GM12878 (cell line): ENCODE data around the gene CCDC24. TPM values are rescaled to one million over a fixed set of nuclear protein-coding genes. Genes with fewer than 3 reads are reported as not detected.

Source experiments
- ATAC-seq: fragments of 200-7000 bp; cut with Tn5 transposase; 3 replicates; pipeline ENCODE4 v1.9.1; 2020; ENCODE audit warnings: mild to moderate bottlenecking, moderate library complexity
- BruUV-seq: library from RNA; stranded (reverse); fragments of 400-500 nt; replicated peaks from 2 replicates; lab custom pipeline; 2021; lab: Mats Ljungman, UMichigan
- CTCF ChIA-PET: fragments of 300-600 bp; sonication (Branson Sonifier 250); formaldehyde crosslinking; extraction: SDS; loops from one replicate; lab custom pipeline; 2021; ENCODE audit warnings: inconsistent platforms; lab: Yijun Ruan, JAX
- POLR2A ChIA-PET: fragments of 350-600 bp; formaldehyde crosslinking; extraction: SDS; loops from one replicate; lab custom pipeline; 2021; ENCODE audit warnings: inconsistent platforms; lab: Charles Lee
- RAD21 ChIA-PET: fragments of 300-600 bp; sonication (Branson Sonifier 250); formaldehyde crosslinking; loops from one replicate; lab custom pipeline; 2023; ENCODE audit warnings: antibody characterized with exemption; ENCODE audit not compliant: unreplicated experiment; lab: Charles Lee
- SMC1A ChIA-PET: fragments of 300-600 bp; sonication (Branson Sonifier 250); formaldehyde crosslinking; loops from one replicate; lab custom pipeline; 2023; ENCODE audit not compliant: unreplicated experiment, uncharacterized antibody; lab: Charles Lee
- DNase-seq: peaks from one replicate; pipeline ENCODE4 v3.0.0-alpha.2; 2011; ENCODE audit warnings: low read depth, low spot score
- FAIRE-seq: peaks from 3 replicates; lab custom pipeline; 2011; peaks lifted over from hg19 to GRCh38; lab: Jason Lieb, UNC
- H2AFZ ChIP-seq: 2 replicates; pipeline ENCODE4 v1.6.0; 2011; ENCODE audit warnings: low read depth, low read length, control low read depth; ENCODE audit not compliant: control insufficient read depth
- H3K27ac ChIP-seq: 2 replicates; pipeline ENCODE4 v1.5.1; 2011; ENCODE audit warnings: control low read depth; ENCODE audit not compliant: control insufficient read depth, insufficient read depth
- H3K27me3 ChIP-seq, 2 experiments: replicated peaks in 1 of 2; 2 replicates each; pipeline versions ENCODE4 v1.6.0 to v1.6.1; 2011; ENCODE audit warnings: low read length in 1 of 2; ENCODE audit not compliant: control insufficient read depth in 2 of 2, insufficient read depth in 2 of 2
- H3K36me3 ChIP-seq, 2 experiments: 2 replicates each; pipeline ENCODE4 v1.5.1; 2011; ENCODE audit warnings: low read length in 1 of 2; ENCODE audit not compliant: control insufficient read depth in 2 of 2, insufficient read depth in 2 of 2
- H3K4me1 ChIP-seq: 2 replicates; pipeline ENCODE4 v1.6.1; 2011; ENCODE audit warnings: mild to moderate bottlenecking, low read length, moderate library complexity, mixed read lengths; ENCODE audit not compliant: control insufficient read depth, insufficient read depth
- H3K4me2 ChIP-seq: 2 replicates; pipeline ENCODE4 v1.6.0; 2011; ENCODE audit warnings: control low read depth; ENCODE audit not compliant: control insufficient read depth, insufficient read depth
- H3K4me3 ChIP-seq: fragments of 200-600 bp; sonication (generic); 2 replicates; pipeline ENCODE4 v1.5.1; 2016
- H3K79me2 ChIP-seq: 2 replicates; pipeline ENCODE4 v1.6.0; 2011; ENCODE audit warnings: low read length; ENCODE audit not compliant: control insufficient read depth, insufficient read depth
- H3K9ac ChIP-seq: 2 replicates; pipeline ENCODE4 v1.8.0; 2011; ENCODE audit warnings: low read length, control low read depth, mixed read lengths; ENCODE audit not compliant: control insufficient read depth, insufficient read depth
- H3K9me3 ChIP-seq: replicated peaks from 3 replicates; pipeline ENCODE4 v1.5.1; 2011; ENCODE audit warnings: mild to moderate bottlenecking, low read length; ENCODE audit not compliant: control insufficient read depth, insufficient read depth
- H4K20me1 ChIP-seq: 2 replicates; pipeline ENCODE4 v1.6.0; 2011; ENCODE audit not compliant: control insufficient read depth, insufficient read depth
- BACH1 ChIP-seq: fragments of 450-650 bp; IDR thresholded peaks from 2 replicates; pipeline ENCODE4 v1.6.1; 2017; ENCODE audit warnings: mild to moderate bottlenecking, borderline replicate concordance
- CHD4 ChIP-seq: fragments of 200-600 bp; sonication (generic); IDR thresholded peaks from 2 replicates; pipeline ENCODE4 v1.6.1; 2016; ENCODE audit warnings: mild to moderate bottlenecking
- EZH2 ChIP-seq: IDR thresholded peaks from 2 replicates; pipeline ENCODE4 v1.6.1; 2012; ENCODE audit warnings: low read depth, mild to moderate bottlenecking, control low read depth, inconsistent platforms, low read length, borderline replicate concordance; ENCODE audit not compliant: control insufficient read depth
- HDAC6 ChIP-seq: fragments of 200-600 bp; sonication (generic); IDR thresholded peaks from one replicate; pipeline ENCODE4 v1.8.0; 2017; ENCODE audit warnings: antibody characterized with exemption; ENCODE audit not compliant: unreplicated experiment
- JUND ChIP-seq: IDR thresholded peaks from 2 replicates; pipeline ENCODE4 v1.6.1; 2012; ENCODE audit warnings: low read depth, mild to moderate bottlenecking, low read length, improper control_type of control experiment, moderate library complexity
- KDM1A ChIP-seq: fragments of 200-600 bp; sonication (generic); IDR thresholded peaks from 2 replicates; pipeline ENCODE4 v1.6.1; 2016; ENCODE audit warnings: borderline replicate concordance
- MXI1 ChIP-seq: fragments of 150-350 bp; IDR thresholded peaks from 2 replicates; pipeline ENCODE4 v1.6.1; 2011; ENCODE audit warnings: low read depth, mild to moderate bottlenecking, inconsistent platforms, low read length, improper control_type of control experiment
- RAD51 ChIP-seq: fragments of 450-650 bp; IDR thresholded peaks from 2 replicates; pipeline ENCODE4 v1.6.1; 2016; ENCODE audit warnings: moderate library complexity, mild to moderate bottlenecking, inconsistent platforms
- SIX5 ChIP-seq: IDR thresholded peaks from 2 replicates; pipeline ENCODE4 v1.6.1; 2011; ENCODE audit warnings: mild to moderate bottlenecking, low read depth, low read length, moderate library complexity; ENCODE audit not compliant: severe bottlenecking
- TCF7 ChIP-seq: IDR thresholded peaks from 2 replicates; pipeline ENCODE4 v1.6.1; 2014; ENCODE audit warnings: antibody characterized with exemption, borderline replicate concordance
- WGBS: methylation state at CpG from one replicate; pipeline ENCODE4 v1.1.6; 2016; ENCODE audit warnings: low lambda C conversion rate; ENCODE audit not compliant: insufficient replicate concordance, insufficient coverage; ENCODE audit errors: missing lambda C conversion rate; 5-methylcytosine and 5-hydroxymethylcytosine counted together
- in situ Hi-C: fragments of 300-500 bp; cut with MboI; formaldehyde crosslinking; loops from 9 replicates; pipeline ENCODE4 v1.14.3; 2018; ENCODE audit warnings: mixed read lengths
- intact Hi-C: fragments of 100-400 bp; cut with micrococcal nuclease; formaldehyde crosslinking; loops from one replicate; pipeline ENCODE4 v1.14.2; 2022; ENCODE audit not compliant: unreplicated experiment
- polyA plus RNA-seq, 11 experiments: library from polyadenylated mRNA; depleted of rRNA in 4 of 11; unstranded in 6 of 11; stranded (reverse) in 5 of 11; fragments of >200 nt; fragmentation: Nextera tagmentation in 4 of 11; fragmentation: Illumina TruSeq in 1 of 11; extraction: Ambion mirVana in 4 of 11; extraction: Trizol in 1 of 11; gene quantifications; 1 replicate in 1 of 11; 2 replicates in 10 of 11; pipeline versions ENCODE4 v1.2.1 to v1.2.3, GENCODE V29; 2011 to 2016; ENCODE audit warnings: inconsistent platforms in 2 of 11, missing spikeins in 2 of 11, low read depth in 1 of 11
- total RNA-seq, 4 experiments: library from RNA; depleted of rRNA in 3 of 4; stranded (reverse); fragments of >200 nt in 3 of 4; fragmentation: Illumina TruSeq in 1 of 4; extraction: Trizol in 1 of 4; gene quantifications; 2 replicates each; pipeline versions ENCODE4 v1.2.1 to v1.2.3, GENCODE V29; 2013 to 2021
- TF ChIP-seq, protein P1 (sequence below): fragments of 450-650 bp; IDR thresholded peaks from 2 replicates; pipeline ENCODE4 v1.6.1; 2017; ENCODE audit warnings: mild to moderate bottlenecking, low read depth, inconsistent platforms; ENCODE audit not compliant: poor library complexity, severe bottlenecking
- TF ChIP-seq, protein P2 (sequence below): fragments of 450-650 bp; formaldehyde crosslinking; IDR thresholded peaks from 2 replicates; pipeline ENCODE4 v1.5.0; 2022; ENCODE audit warnings: mild to moderate bottlenecking, missing genetic modification characterization

The CCDC24 gene
- total and polyA plus RNA-seq, 10 of the 15 experiments (the other 5 are each of a cell fraction or from before 2014, with no cell fraction given), result 0.18 to 3.1 (median 1.6) TPM; not detected in 1

GRCh38 chr1:44033756-44034155, 42.4 kb downstream of the CCDC24 start:
- no peak for DNase-seq
- Histone ChIP-seq H3K27me3 (no peaks in the 10 kb centered on the region), H3K79me2 (no peaks in the 10 kb centered on the region), H3K36me3 (no peaks in the 10 kb centered on the region), H3K4me1 (peaks cover 6% of the 10 kb centered on the region), H4K20me1 (no peaks in the 10 kb centered on the region), H3K9ac (no peak overlapping the region), H3K9me3 (no peaks in the 10 kb centered on the region), H2AFZ (no peak overlapping the region), H3K4me3 (no peak overlapping the region), H3K27ac (no peak overlapping the region), H3K4me2 (no peak overlapping the region)
- ChIA-PET RAD21 (interaction anchor here (0.6 to 1.6 kb wide), 2 partner anchors 270 to 1112 kb away, joined by 3 to 5 read pairs; no protein-coding TSS in a partner anchor), CTCF (interaction anchor here (0.9 to 8.9 kb wide), 4 partner anchors 9 to 42 kb away, joined by 3 to 167 read pairs (median 42); no protein-coding TSS in a partner anchor), POLR2A (interaction anchor here (1.2 kb wide), 1 partner anchor 45 kb away, joined by 3 read pairs; no protein-coding TSS in a partner anchor), SMC1A (interaction anchor here (2.1 kb wide), 1 partner anchor 99 kb away, joined by 5 read pairs; no protein-coding TSS in a partner anchor)
- TF ChIP-seq JUND (no peak), HDAC6 (no peak), EZH2 (no peak), KDM1A (no peak), RAD51 (no peak), TCF7 (no peak), CHD4 (no peak), SIX5 (no peak), BACH1 (no peak), MXI1 (no peak)
- TF ChIP-seq, protein P1, sequence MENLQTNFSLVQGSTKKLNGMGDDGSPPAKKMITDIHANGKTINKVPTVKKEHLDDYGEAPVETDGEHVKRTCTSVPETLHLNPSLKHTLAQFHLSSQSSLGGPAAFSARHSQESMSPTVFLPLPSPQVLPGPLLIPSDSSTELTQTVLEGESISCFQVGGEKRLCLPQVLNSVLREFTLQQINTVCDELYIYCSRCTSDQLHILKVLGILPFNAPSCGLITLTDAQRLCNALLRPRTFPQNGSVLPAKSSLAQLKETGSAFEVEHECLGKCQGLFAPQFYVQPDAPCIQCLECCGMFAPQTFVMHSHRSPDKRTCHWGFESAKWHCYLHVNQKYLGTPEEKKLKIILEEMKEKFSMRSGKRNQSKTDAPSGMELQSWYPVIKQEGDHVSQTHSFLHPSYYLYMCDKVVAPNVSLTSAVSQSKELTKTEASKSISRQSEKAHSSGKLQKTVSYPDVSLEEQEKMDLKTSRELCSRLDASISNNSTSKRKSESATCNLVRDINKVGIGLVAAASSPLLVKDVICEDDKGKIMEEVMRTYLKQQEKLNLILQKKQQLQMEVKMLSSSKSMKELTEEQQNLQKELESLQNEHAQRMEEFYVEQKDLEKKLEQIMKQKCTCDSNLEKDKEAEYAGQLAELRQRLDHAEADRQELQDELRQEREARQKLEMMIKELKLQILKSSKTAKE, result no peak
- TF ChIP-seq, protein P2, sequence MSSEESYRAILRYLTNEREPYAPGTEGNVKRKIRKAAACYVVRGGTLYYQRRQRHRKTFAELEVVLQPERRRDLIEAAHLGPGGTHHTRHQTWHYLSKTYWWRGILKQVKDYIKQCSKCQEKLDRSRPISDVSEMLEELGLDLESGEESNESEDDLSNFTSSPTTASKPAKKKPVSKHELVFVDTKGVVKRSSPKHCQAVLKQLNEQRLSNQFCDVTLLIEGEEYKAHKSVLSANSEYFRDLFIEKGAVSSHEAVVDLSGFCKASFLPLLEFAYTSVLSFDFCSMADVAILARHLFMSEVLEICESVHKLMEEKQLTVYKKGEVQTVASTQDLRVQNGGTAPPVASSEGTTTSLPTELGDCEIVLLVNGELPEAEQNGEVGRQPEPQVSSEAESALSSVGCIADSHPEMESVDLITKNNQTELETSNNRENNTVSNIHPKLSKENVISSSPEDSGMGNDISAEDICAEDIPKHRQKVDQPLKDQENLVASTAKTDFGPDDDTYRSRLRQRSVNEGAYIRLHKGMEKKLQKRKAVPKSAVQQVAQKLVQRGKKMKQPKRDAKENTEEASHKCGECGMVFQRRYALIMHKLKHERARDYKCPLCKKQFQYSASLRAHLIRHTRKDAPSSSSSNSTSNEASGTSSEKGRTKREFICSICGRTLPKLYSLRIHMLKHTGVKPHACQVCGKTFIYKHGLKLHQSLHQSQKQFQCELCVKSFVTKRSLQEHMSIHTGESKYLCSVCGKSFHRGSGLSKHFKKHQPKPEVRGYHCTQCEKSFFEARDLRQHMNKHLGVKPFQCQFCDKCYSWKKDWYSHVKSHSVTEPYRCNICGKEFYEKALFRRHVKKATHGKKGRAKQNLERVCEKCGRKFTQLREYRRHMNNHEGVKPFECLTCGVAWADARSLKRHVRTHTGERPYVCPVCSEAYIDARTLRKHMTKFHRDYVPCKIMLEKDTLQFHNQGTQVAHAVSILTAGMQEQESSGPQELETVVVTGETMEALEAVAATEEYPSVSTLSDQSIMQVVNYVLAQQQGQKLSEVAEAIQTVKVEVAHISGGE (CRISPR knock-in tag), result no peak
- no peak for FAIRE-seq
- in situ Hi-C loops (loop anchor here (10.0 kb wide), 1 partner anchor 269 kb away; no protein-coding TSS in a partner anchor), intact Hi-C loops (loop anchor here (5.0 kb wide), 1 partner anchor 41 kb away; the partner anchor contains the start of gene CCDC24)
- no TSS peak for BruUV-seq
- 29% methylated on average over 5 of the region's 8 CpGs for WGBS
- no peak for ATAC-seq
